ENCODE data around the gene MAMLD1.

Gene MAMLD1

DNA sequence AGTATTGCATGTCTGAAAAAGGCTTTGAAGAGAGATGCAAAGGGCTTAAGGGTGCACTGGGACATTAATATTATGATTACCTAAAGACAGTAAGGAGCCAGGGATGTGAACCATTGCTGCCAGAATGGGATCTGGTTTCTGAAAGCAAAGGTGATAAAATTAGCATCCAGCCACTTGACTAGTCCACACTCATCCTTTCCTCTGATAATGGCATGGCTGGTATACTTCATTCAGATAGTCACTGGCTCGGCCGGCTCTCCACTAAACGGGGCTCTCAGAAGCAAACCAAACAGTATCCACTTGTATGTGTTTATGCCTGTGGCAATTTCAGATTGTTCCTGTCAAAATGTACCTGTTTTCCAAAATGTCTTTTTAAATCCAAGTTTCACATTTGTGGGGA is 46.4 kb downstream of the MAMLD1 start:
- no peak for DNase-seq

DNA sequence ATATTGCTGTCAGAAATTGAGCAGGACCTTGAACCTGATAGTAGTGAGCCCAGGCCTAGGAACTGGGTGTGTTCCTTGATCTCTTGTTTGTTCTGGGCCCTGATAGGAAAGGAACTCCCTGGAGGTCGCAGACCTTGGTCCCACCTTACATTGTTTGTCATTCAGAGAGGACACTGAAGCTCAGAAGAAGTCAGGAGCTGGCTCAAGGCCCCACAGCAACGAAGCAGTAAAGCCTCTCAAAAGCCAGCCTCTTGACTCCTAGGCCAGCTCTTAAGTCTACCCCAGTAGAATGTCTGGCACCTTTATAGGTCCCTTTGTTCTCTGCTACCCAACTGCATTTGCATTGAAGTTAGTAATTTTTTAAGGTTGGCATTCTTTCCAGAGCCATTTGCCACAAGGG is 46.8 kb downstream of the MAMLD1 start:
- no peak for DNase-seq

DNA sequence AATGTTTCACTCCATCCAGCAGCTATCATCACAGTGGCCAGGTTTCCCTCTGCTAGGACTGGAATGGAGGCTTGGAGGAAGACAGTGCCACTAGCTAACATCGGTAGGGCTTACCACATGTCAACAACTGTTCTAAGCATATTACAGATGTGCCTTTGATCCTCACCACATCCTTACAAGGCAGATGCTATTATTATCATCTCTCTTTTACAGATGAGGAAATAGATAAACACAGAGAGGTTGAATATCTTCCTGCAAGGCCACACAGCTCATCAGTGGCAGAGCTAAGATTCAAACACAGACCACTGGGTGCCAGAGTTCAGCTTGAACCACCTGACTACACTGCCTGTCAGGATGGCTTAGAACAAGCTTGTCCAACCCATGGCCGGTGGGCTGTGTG is 47.4 kb downstream of the MAMLD1 start:
- no peak for DNase-seq

DNA sequence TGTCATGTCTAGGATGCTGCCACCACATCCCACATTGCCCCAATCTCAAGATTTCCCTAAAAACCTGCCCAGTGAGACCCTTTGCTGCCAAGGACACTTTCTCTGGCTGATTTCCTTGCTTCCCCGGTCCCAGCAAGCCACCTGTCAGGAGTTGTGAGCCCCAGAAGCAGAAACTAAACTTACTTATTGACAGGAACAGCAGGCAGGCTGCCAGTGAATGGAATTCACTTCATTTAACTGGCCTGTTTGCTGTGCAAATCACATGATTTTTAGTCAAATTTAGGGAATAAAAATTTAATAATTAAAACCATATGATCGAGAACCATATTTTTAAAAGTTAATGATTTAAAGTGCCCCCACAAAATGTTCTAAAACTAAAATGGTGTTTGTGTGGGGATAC is 48.5 kb downstream of the MAMLD1 start:
- DNase-seq: no peak

DNA sequence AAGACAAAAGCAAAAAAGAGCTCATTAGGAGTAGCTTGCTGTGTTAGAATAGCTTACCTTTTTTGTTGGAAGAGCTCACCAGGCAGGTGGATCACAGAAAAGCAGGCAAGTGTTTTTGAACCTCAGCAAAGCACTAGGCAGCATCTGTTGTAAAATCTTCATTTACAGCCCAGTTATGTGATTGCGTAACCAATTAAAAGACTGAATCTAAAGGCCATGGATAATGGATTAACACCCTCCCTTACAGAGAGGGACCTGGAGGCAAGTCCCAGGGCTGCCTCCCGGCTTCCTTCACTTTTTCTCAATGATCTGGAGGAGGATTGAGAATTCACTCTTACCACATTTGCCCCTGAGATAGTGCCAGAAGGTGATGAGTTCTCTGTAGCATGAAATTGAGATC is 51.1 kb downstream of the MAMLD1 start:
- no peak for DNase-seq

DNA sequence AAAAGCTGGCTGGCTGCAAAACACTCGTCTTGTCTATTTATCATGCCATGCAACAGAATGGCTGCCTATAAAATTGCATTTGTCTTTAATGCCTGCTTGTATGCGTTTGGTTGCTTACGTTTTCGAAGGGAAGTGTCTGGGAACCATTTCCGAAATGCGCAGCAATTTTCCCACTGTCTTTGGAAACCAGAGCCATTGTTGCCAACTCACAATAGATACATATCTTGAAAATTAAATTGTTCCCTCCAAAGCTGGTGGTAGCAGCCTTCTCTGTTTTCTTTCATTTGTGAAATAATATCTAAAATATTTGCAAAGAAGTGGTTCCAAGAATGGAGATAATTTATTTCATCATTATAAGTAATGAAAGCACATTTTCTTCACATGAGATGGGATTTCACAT is 53.4 kb downstream of the MAMLD1 start:
- DNase-seq: no peak

DNA sequence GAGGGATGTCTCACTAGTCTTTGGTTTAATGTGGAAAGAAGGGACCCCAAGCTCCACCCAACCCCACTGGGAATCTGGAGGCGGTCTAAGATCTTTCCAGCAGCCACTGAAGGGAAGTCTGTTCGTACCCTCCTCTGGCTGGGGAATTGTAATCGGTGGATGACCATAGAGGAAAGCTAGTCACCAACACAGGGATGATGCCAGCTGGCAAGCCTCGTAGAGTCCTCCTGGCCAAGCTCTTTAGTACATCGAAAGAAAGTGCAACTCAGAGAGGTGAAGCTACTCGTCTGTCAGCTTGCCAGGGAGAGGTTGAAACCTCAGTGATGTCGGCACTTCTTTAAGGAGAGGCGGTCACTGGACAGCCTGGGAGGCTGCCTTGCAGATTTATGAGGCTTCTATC is 58.7 kb downstream of the MAMLD1 start:
- no peak for DNase-seq

DNA sequence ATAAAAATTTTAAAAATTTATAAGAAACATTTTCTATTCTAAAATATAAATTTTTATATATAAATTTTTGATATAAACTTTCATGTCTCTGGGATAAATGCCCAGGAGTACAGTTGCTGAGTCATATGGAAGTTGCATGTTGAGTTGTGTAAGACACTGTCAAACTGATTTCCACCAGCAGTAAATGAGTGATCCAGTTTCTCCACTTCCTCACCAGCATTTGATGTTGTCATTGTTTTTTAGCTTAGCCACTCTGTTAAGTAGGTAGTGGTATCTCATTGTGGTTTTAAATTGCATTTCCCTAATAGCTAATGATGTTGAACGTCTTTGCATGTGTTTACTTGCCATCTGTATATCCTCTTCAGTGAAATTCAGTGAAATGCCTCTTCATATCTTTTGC is 66.5 kb downstream of the MAMLD1 start:
- DNase-seq: peak; percentile 78

DNA sequence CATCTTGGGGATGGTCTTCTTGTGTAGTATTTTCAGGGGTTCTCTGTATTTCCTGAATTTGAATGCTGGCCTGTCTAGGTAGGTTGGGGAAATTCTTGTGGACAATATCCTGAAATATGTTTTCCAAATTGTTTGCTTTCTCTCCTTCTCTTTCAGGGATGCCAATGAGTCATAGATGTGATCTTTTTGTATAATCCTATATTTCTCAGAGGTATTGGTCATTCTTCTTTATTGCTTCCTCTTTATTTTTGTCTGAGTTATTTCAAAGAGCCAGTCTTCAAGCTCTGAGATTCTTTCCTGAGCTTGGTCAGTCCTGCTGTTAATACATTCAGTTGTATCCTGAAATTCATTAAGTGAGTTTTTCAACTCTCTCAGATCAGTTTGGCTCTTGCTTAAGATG is 73.1 kb downstream of the MAMLD1 start:
- DNase-seq: peak; percentile 24

DNA sequence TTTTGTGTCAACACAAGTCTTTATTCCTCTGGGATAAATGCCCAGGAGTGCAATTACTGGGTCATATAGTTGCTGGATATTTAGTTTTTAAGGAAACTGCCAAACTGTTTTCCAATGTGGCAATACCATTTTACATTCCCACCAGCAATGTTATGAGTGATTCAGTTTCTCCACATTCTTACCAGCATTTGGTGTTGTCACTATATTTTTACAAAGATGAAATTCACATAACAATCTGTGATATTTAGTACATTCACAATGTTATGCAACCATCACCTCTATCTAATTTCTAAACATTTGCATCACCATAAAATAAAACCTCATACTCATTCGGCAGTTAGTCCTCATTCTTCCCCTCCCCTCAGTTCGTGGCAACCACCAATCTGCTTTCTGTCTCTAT is 75.0 kb downstream of the MAMLD1 start:
- peak; percentile 3 for DNase-seq

DNA sequence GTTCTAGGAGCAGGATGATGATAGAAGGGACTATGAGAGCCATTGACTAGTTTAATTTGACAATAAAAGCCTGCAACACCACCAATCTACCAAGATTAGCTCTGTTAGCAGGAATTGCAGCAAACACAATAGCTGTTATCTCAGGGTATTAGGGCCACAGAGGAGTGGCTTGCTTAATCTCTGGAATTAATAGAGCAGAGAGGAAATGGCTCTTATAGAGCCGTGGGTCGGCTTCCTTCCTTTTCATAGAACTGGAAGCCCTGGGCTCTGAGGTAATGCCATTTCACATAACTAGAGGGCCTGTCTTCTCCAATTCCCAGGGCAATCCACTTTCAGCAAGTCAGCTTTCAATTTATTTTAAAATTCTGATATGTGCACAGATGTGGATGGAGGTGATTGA is 83.0 kb downstream of the MAMLD1 start:
- no peak for DNase-seq

DNA sequence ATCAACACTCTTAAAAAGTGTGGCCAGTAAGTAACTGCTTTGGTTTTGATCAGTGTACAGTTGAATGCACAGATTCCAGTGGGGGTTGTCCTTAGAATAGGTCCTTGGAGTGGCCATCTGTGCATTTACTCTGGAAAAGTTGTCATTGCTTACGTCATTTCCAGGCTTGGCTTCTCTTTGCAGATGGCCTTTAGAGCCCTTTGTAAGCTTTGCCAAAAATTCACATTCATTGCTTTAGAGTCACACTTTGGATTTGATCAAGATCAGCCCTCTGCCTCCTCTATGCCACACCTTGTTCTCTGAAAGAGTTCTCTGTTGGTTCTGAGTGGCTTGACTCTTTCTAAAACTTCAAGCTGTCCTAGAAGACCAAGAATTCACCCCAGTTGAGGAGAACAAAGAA is 83.9 kb downstream of the MAMLD1 start:
- no peak for DNase-seq

DNA sequence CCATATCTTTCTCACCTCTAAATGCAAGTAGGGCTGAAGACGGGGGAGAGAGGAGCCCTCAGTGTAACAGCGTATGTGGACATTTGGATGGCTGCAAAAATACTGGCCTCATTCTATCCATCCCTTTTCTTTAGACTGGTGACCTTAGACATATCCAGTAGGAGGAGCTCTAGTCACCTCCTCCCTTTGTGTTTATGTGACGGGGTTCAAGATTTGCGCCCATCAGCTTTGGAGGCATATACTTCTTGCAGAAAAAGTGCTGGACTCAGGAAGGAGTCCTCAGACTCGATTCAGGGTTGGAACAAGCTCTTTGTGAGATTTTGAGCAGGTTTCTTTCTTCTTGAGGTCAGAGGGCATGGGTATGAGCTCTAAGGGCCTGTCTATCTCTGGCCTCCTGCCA is 86.2 kb downstream of the MAMLD1 start:
- no peak for DNase-seq

DNA sequence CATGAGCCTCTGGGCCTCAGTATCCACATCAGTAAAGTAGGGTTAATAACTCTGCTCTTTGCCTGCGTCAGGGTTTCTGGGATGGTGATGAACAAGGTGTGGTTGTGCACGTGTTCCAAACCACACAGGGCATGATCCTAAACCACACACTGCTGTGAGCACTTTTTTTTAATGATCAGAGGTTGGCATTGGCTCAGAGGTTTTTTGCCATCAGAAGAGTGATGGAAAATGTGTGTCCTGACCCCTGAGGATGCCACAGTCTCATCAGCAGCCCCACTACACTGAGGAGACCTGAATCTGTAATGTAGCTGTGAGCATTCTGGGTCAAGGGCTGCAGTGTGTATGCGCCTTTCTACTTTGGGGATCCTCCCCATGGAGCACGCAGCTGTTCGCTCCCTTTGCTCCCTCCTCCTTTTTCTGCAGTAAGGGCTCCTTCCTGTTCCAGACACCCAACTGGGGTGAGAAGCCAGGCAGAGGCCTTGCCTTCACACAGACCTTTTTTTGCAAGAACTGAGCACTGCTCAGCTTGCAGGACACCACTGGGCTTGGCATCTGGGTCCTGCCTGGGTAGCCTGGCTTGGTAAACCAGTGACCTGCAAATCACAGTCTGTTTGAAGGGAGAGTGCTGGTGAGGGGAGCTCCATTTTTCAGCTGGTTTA is 87.5 kb downstream of the MAMLD1 start:
- no peak for DNase-seq

DNA sequence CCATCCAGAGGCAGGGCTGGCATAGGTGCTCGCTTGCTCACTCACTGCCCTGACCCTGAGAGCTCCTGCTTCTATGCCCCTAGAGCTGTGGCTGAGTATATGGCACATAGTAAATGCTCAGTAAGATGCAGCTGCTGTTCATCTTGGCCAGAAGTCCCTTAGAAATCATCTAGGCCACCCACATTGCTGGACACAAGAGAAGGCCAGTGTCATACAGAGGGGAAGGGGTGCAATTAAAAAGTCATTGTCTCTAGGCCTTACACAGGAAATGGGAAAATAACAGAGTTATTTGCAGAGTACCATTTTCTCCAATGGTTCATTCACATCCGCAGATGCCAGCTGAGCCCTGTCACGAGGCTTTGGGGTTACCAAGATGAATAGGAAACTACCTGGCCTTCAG is 88.8 kb downstream of the MAMLD1 start:
- DNase-seq: no peak

DNA sequence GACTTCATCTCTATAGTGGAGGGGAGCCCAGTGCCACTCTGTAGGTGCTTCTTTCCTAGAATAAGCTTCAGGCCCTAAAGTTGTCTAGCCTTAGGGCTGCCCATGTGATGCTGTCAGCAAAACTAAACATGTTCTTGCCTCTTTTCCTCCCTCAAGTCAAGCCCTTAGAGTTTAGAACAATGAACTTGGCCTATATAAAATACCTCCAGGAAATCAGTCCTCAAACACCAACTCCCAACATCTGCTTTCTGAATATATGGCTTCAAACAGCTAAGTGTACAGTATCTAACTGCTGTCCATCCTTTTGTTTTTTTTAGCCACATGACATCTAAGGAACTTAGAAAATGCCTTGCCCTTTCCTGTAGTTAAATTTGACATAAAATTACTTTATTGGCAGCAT is 91.0 kb downstream of the MAMLD1 start:
- no peak for DNase-seq

DNA sequence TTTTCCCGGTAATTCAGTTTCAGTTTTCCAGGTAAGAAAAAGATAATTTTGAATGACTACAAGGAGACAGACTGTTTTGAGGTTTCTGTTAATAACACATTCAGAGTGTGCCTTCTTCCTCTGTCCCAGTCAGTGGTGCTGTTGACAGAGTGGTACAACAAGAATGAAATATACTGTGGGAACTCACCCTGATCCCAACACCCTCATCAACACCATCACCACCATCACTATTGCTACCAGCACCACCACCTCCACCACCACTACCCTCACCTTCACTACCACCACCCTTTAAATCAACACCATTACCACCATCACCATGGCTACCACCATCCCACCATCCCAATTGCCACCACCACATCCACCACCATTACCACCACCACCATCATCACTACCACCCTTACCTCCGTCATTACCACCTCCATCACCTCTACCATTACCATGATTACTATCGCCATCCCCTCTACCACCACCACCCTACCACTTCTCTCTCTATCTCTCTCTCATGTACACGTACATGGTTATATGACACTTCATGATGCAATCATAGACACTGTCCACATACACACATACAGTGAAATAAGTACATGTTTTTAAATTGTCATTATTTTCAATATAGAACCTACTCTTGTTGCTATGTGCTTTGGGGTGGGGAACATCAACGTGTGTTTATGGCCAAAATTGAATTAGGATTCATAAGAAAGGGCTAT is 91.5 kb downstream of the MAMLD1 start:
- DNase-seq: no peak

DNA sequence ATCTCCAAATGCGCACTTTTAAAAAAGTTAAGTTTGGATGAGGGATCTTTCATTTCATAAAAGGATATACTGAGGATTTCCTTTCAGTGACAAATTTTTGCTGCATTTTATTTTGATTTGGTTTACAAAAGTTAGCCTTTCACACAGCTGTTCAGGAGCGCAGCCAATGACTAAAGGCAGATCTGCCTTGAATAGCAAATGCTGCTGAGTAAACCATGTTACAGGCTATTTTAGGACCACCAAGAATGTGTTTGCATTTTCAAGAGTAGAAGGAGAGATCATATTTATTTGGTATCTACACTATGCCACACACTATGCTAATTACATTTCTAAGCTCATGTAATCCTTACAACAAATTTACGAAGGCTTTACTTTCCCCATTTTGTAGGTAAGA is 92.1 kb downstream of the MAMLD1 start:
- no peak for DNase-seq

DNA sequence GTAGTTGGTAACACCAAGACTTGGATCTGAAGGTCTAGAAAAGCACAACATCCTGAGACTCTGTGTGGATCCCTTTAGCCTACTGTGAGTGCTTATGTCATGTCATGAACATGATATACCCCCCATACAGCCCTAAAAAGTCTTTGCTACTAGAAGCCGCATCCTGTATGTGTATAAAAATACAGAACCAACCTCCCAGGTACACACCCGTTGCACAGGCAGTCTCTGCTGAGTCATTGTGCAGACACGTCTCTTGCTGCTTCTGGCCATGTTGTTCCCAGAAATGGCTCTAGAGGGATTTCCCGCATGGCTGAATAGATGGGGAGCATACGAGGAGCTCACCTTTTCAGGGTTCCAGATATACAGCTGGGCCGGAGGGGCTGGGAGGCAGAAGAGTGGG is 93.3 kb downstream of the MAMLD1 start:
- no peak for DNase-seq

DNA sequence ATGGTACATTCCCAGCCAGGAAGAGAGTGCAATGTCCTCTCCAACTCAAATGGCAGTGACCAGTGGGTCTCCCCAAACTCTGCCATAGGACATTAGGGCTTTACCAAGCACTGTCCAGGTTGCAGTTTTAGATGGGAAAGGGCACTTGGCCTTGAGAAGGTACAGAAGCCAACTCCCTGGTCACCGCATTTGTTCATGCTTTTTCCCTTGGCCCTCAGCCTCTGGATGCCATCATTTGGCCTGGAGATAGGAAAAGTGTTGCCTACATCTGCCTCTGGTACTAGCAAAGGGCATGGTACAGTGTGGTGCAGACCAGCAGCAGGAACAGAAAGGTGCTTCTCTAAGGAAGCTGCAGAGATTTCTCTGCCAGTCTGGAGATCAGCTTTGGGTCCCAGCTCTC is 93.8 kb downstream of the MAMLD1 start:
- no peak for DNase-seq

DNA sequence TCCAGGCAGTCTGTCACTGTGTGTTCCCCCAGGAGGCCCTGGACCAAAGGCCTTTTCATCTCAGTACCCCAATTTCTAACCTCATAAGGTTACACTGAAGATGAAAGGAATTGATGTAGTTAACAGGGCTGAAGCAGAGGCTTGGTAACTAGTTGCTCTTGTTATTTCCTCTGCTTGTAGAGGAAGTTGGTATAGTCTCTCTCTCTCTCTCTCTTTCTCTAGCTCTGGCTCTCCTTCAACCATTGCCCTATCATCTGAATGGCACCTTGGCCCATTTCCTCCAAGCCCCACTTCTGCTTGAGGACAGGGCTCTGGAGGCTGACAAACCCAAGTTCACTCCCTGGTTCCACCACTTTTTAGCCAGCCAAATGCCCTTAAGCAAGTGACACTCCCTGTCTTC is 96.1 kb downstream of the MAMLD1 start:
- DNase-seq: no peak

DNA sequence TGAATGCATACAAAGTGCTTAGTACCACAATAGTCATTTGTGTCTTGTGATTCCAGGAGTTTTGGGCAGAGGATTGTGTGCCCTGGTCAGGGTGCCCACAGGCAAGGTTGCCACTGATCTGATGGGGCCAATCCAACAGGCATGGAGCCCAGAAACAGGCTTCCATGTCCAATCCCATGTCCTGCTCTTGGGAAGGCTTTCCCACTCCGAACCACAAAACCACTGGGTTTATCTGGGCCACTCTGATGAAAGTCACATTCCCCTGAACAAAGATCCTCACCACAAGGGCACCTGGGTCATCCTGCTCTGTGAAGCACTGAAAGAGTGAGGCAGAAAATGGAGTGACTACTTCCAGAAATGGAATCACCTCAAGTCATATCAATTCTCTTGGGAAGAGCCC is 96.9 kb downstream of the MAMLD1 start:
- DNase-seq: no peak

DNA sequence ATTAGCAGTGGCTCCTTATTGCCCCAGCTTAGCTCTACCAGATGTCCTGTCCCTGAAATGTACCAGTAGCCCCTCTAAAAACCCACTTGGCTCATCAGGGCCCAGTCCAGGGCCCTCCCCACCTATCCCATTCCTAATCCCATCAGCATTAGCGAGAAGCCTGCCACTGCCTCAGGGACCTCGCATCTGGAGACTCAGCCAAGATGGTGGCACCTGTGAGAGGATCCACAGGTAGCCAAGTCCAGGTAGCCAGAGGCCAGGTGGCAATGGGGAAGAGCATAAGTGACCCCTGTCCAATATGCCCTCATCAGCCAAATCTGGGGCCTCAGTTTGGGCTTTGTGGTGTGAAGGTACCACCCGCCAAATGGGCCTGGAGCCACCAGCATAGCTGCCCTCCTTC is 97.7 kb downstream of the MAMLD1 start:
- DNase-seq: no peak

DNA sequence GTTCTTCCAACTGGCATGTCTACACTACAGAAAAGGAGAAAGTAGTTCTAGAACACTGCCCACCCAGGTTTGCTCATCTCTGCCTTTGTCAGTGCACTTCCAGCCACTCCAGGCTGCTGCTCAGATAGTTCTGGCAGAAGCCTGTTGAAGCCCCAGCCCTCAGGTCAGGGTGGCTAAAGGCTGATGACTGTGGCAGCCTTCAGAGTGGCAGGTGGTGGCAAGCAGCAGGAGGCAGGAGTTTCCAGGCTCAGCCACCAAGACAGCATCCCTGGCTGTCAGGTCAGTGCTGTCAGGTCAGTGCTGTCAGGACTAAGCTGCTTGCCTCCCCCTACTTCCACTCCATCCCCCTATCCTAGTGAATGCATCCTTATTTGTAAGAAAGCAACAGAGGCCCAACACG is 100.4 kb downstream of the MAMLD1 start:
- no peak for DNase-seq

DNA sequence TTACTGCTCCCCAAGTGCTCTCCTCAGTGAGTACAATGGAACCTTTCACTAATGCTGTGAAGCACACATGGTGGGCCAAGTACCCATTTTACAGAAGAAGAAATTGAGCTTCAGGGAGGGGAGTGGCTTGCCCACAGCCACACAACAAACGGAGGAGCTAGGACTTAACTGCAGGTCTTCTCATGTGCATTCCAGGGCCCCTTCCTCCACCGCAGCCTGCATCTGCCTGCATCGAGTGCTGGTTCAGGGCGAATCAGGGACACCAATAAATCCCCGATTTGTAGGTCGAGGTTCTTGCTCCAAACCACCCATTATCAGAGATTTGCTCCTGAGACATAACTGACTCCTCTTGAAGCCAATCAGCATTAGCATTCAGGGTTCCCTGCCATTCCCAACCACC is 100.9 kb downstream of the MAMLD1 start:
- DNase-seq: no peak
